ENCODE measurements around the gene CKS1B.

The CKS1B gene

DNA sequence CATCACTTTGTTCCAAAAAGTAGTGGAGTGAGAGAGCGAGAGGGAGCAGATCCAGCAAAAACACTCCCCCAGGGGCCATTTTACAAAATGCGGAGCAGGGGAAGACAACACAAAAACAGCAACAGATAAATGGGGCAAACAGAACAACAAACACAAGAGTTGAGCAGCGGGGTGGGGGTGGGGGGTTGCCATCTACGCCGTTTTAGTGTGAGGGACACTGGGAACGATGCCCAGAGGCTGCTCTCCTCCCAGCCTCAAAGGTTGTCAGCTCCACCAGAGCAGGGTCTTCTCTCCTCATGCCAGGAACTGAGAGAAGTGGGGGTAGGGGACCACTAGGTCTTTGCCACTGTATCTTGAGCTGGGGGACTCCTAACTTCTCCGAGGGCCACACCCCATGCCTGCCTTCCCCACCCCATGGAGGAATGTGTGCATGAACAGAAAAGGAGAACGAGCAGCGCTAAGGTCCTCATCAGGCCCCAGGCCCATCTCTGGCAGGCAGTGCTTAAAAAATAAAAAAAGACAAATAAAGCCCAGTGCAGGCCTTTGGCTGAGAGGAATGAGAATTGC lies 17.3 kb upstream of the CKS1B start:
- DNase-seq = no peak
- H2AFZ ChIP-seq (ENCODE audit: low read depth, low read length) = no peak overlapping the region
- H3K18ac ChIP-seq (ENCODE audit: low read depth in 1 of 2, low read length in 2 of 2) = no peak overlapping the region
- H2AK5ac ChIP-seq (ENCODE audit: low read length, severe bottlenecking) = no peak overlapping the region
- H3K36me3 ChIP-seq (ENCODE audit: control insufficient read depth in 1 of 2, insufficient read depth in 2 of 2, low read depth in 1 of 2, low read length in 2 of 2) = peaks cover 21 to 23% of the 10 kb centered on the region in 2 experiments
- H2BK5ac ChIP-seq (ENCODE audit: low read depth, low read length, poor library complexity, severe bottlenecking) = no peak overlapping the region
- no peaks in the 10 kb centered on the region for H3K27me3 ChIP-seq (ENCODE audit: control insufficient read depth in 1 of 2, insufficient read depth in 1 of 2, low read length in 2 of 2)
- no peak overlapping the region for H2BK12ac ChIP-seq (ENCODE audit: low read length in 2 of 2)
- H4K91ac ChIP-seq (ENCODE audit: low read length) = no peak overlapping the region
- no peak overlapping the region for H2BK15ac ChIP-seq (ENCODE audit: low read depth, poor library complexity, severe bottlenecking)
- H2BK120ac ChIP-seq (ENCODE audit: low read depth, low read length) = no peak overlapping the region
- no peak overlapping the region for H3K23ac ChIP-seq (ENCODE audit: low read length in 2 of 2)
- no peaks in the 10 kb centered on the region for H3K9me3 ChIP-seq (ENCODE audit: control insufficient read depth, low read length)
- H3K14ac ChIP-seq (ENCODE audit: low read length in 2 of 2) = no peak overlapping the region
- no peak overlapping the region for H3K27ac ChIP-seq (ENCODE audit: low read length, poor library complexity, severe bottlenecking)
- H4K8ac ChIP-seq (ENCODE audit: low read length) = no peak overlapping the region
- peak overlapping the region in 1 of 2 experiments; percentile 90 for H3K4me3 ChIP-seq (ENCODE audit: insufficient read depth in 1 of 2, low read depth in 1 of 2, low read length in 2 of 2)
- peaks cover 48% of the 10 kb centered on the region for H3K79me1 ChIP-seq (replicated peaks; ENCODE audit: low read length, poor library complexity, severe bottlenecking)
- H3K4me1 ChIP-seq (ENCODE audit: control insufficient read depth, insufficient read depth, low read depth, low read length) = peaks cover 27% of the 10 kb centered on the region
- no peak overlapping the region for H3K4ac ChIP-seq (ENCODE audit: low read depth in 1 of 2, low read length in 2 of 2)
- peak overlapping the region; percentile 97 for H3K9ac ChIP-seq (ENCODE audit: low read length)
- no peak overlapping the region for H3K4me2 ChIP-seq (ENCODE audit: low read length, poor library complexity, severe bottlenecking)
- 37% methylated on average over 6 of the region's 9 CpGs for WGBS

DNA sequence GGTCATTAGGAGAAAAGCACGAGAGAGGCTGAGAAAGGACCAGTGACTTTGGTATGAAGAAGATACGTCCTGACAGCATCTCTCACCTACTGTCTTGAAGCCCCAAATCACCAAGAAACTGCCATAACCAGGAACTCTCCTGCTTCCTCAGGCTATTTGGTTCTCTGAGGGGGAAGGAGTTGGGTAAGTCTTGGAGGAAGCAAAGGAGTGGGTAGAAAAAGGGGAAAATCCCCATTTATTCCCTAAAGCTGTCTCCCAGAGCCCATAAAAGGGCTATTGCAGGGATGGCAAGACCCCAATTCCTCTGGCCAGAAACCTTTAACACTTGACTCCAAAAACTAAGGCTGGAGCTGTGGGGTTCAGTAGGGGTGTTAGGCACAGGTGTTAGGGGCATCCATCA lies 16.4 kb upstream of the CKS1B start:
- Histone ChIP-seq H3K79me1 (replicated peaks; ENCODE audit: low read length, poor library complexity, severe bottlenecking) (peaks cover 39% of the 10 kb centered on the region), H3K9me3 (ENCODE audit: control insufficient read depth, low read length) (no peaks in the 10 kb centered on the region), H3K18ac (ENCODE audit: low read depth in 1 of 2, low read length in 2 of 2) (no peak overlapping the region), H3K4me2 (ENCODE audit: low read length, poor library complexity, severe bottlenecking) (no peak overlapping the region), H3K23ac (ENCODE audit: low read length in 2 of 2) (no peak overlapping the region), H3K9ac (ENCODE audit: low read length) (peak overlapping the region; percentile 97), H2AFZ (ENCODE audit: low read depth, low read length) (no peak overlapping the region), H3K36me3 (ENCODE audit: control insufficient read depth in 1 of 2, insufficient read depth in 2 of 2, low read depth in 1 of 2, low read length in 2 of 2) (peaks cover 23 to 26% of the 10 kb centered on the region in 2 experiments), H4K91ac (ENCODE audit: low read length) (no peak overlapping the region), H4K8ac (ENCODE audit: low read length) (no peak overlapping the region), H2BK12ac (ENCODE audit: low read length in 2 of 2) (no peak overlapping the region), H2BK5ac (ENCODE audit: low read depth, low read length, poor library complexity, severe bottlenecking) (no peak overlapping the region), H3K4me1 (ENCODE audit: control insufficient read depth, insufficient read depth, low read depth, low read length) (peaks cover 28% of the 10 kb centered on the region), H2BK120ac (ENCODE audit: low read depth, low read length) (no peak overlapping the region), H3K14ac (ENCODE audit: low read length in 2 of 2) (no peak overlapping the region), H2AK5ac (ENCODE audit: low read length, severe bottlenecking) (no peak overlapping the region), H3K4ac (ENCODE audit: low read depth in 1 of 2, low read length in 2 of 2) (no peak overlapping the region), H3K4me3 (ENCODE audit: insufficient read depth in 1 of 2, low read depth in 1 of 2, low read length in 2 of 2) (no peak overlapping the region), H3K27me3 (ENCODE audit: control insufficient read depth in 1 of 2, insufficient read depth in 1 of 2, low read length in 2 of 2) (no peaks in the 10 kb centered on the region), H3K27ac (ENCODE audit: low read length, poor library complexity, severe bottlenecking) (no peak overlapping the region), H2BK15ac (ENCODE audit: low read depth, poor library complexity, severe bottlenecking) (no peak overlapping the region)
- WGBS = no CpG with 5 or more reads among the region's 2 CpGs
- DNase-seq = no peak

DNA sequence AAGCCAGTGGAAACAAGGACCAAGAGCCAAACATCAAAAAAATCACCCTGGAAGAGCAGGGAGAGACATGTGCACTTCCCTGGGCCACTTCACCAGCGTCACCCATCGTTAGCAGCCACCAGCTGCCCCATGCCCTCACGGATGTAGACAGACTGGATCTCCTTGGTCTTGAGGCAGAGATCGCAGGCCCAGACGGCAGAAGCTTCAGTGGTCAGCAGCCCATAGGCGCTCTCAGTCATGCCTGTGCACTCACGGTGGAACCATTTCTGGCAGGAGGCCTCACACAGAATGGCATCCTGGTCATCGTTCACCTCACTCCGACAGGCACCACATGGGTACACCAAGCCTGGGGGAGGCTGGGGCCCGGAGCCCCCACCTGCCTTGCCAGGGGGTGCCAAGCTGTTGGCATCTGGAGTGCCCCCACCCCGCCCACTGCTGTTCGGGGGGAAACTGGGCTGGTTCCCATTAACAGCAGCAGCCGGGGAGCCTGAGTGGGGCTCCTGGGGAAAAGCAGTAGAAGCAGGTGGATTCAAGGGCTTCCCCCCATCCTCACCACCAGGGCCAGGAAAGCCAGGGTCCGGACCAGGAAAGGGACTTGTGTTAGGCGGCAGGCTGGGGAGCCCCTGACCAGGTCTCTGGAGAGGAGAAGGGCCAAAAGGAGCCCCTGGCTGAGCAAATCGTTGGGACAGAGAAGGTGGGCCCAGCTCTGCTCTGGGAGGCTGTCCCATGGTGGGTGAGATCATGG lies 15.6 kb upstream of the CKS1B start:
- Histone ChIP-seq H3K27me3 (ENCODE audit: control insufficient read depth in 1 of 2, insufficient read depth in 1 of 2, low read length in 2 of 2) (no peaks in the 10 kb centered on the region), H4K8ac (ENCODE audit: low read length) (no peak overlapping the region), H3K36me3 (ENCODE audit: control insufficient read depth in 1 of 2, insufficient read depth in 2 of 2, low read depth in 1 of 2, low read length in 2 of 2) (peaks cover 31 to 34% of the 10 kb centered on the region in 2 experiments), H3K27ac (ENCODE audit: low read length, poor library complexity, severe bottlenecking) (no peak overlapping the region), H3K23ac (ENCODE audit: low read length in 2 of 2) (no peak overlapping the region), H3K4me1 (ENCODE audit: control insufficient read depth, insufficient read depth, low read depth, low read length) (peaks cover 25% of the 10 kb centered on the region), H3K4ac (ENCODE audit: low read depth in 1 of 2, low read length in 2 of 2) (no peak overlapping the region), H2AFZ (ENCODE audit: low read depth, low read length) (no peak overlapping the region), H2BK12ac (ENCODE audit: low read length in 2 of 2) (no peak overlapping the region), H2BK120ac (ENCODE audit: low read depth, low read length) (no peak overlapping the region), H3K9me3 (ENCODE audit: control insufficient read depth, low read length) (no peaks in the 10 kb centered on the region), H3K18ac (ENCODE audit: low read depth in 1 of 2, low read length in 2 of 2) (no peak overlapping the region), H3K14ac (ENCODE audit: low read length in 2 of 2) (no peak overlapping the region), H2AK5ac (ENCODE audit: low read length, severe bottlenecking) (no peak overlapping the region), H3K9ac (ENCODE audit: low read length) (peak overlapping the region; percentile 8), H4K91ac (ENCODE audit: low read length) (no peak overlapping the region), H3K79me1 (replicated peaks; ENCODE audit: low read length, poor library complexity, severe bottlenecking) (peaks cover 32% of the 10 kb centered on the region), H3K4me2 (ENCODE audit: low read length, poor library complexity, severe bottlenecking) (no peak overlapping the region), H3K4me3 (ENCODE audit: insufficient read depth in 1 of 2, low read depth in 1 of 2, low read length in 2 of 2) (no peak overlapping the region), H2BK5ac (ENCODE audit: low read depth, low read length, poor library complexity, severe bottlenecking) (no peak overlapping the region), H2BK15ac (ENCODE audit: low read depth, poor library complexity, severe bottlenecking) (no peak overlapping the region)
- 97% methylated on average over 15 of the region's 16 CpGs for WGBS
- DNase-seq = no peak

DNA sequence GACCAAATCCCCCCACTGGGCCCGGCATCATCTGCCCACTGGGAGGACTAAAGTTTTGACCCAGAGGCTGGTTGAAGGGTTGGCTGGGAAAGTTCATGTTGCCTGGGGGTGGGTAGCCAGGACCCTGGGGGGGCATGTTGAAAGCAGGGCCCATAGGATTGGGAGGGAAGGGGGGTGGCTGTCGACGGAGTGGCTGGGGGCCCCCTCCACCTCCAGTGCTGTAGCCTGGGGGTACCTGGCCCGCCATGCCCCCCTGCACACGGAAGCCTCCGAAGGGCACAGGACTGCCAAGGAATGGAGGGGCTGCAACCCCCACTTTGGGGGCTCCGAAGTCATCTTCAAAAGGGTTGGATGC lies 15.1 kb upstream of the CKS1B start:
- 97% methylated on average over 6 of the region's 7 CpGs for WGBS
- H2AK5ac ChIP-seq (ENCODE audit: low read length, severe bottlenecking) = no peak overlapping the region
- no peak for DNase-seq
- no peaks in the 10 kb centered on the region for H3K27me3 ChIP-seq (ENCODE audit: control insufficient read depth in 1 of 2, insufficient read depth in 1 of 2, low read length in 2 of 2)
- no peak overlapping the region for H2BK120ac ChIP-seq (ENCODE audit: low read depth, low read length)
- no peak overlapping the region for H2BK15ac ChIP-seq (ENCODE audit: low read depth, poor library complexity, severe bottlenecking)
- no peak overlapping the region for H3K4ac ChIP-seq (ENCODE audit: low read depth in 1 of 2, low read length in 2 of 2)
- H3K9me3 ChIP-seq (ENCODE audit: control insufficient read depth, low read length) = no peaks in the 10 kb centered on the region
- H3K23ac ChIP-seq (ENCODE audit: low read length in 2 of 2) = no peak overlapping the region
- H2BK12ac ChIP-seq (ENCODE audit: low read length in 2 of 2) = no peak overlapping the region
- H3K4me3 ChIP-seq (ENCODE audit: insufficient read depth in 1 of 2, low read depth in 1 of 2, low read length in 2 of 2) = no peak overlapping the region
- no peak overlapping the region for H3K27ac ChIP-seq (ENCODE audit: low read length, poor library complexity, severe bottlenecking)
- H2AFZ ChIP-seq (ENCODE audit: low read depth, low read length) = no peak overlapping the region
- H3K18ac ChIP-seq (ENCODE audit: low read depth in 1 of 2, low read length in 2 of 2) = no peak overlapping the region
- H3K4me2 ChIP-seq (ENCODE audit: low read length, poor library complexity, severe bottlenecking) = no peak overlapping the region
- no peak overlapping the region for H4K91ac ChIP-seq (ENCODE audit: low read length)
- H4K8ac ChIP-seq (ENCODE audit: low read length) = no peak overlapping the region
- H3K14ac ChIP-seq (ENCODE audit: low read length in 2 of 2) = no peak overlapping the region
- H3K4me1 ChIP-seq (ENCODE audit: control insufficient read depth, insufficient read depth, low read depth, low read length) = peaks cover 25% of the 10 kb centered on the region
- H2BK5ac ChIP-seq (ENCODE audit: low read depth, low read length, poor library complexity, severe bottlenecking) = no peak overlapping the region
- H3K9ac ChIP-seq (ENCODE audit: low read length) = no peak overlapping the region
- peaks cover 27% of the 10 kb centered on the region for H3K79me1 ChIP-seq (replicated peaks; ENCODE audit: low read length, poor library complexity, severe bottlenecking)
- H3K36me3 ChIP-seq (ENCODE audit: control insufficient read depth in 1 of 2, insufficient read depth in 2 of 2, low read depth in 1 of 2, low read length in 2 of 2) = peaks cover 37 to 40% of the 10 kb centered on the region in 2 experiments
